H9 (cell line): ENCODE results near the gene ST6GALNAC5. TPM values are rescaled to one million over a fixed set of nuclear protein-coding genes. Genes with fewer than 3 reads are reported as not detected.

Experiments used
- DNase-seq: peaks from one replicate; pipeline ENCODE4 v3.0.0-alpha.2; 2017
- H2AFZ ChIP-seq: one replicate; pipeline ENCODE4 v1.6.1; 2013; ENCODE audit warnings: mild to moderate bottlenecking, low read length, control low read depth, moderate library complexity
- H2AK5ac ChIP-seq: 2 replicates; pipeline ENCODE4 v1.6.1; 2013; ENCODE audit warnings: low read length, control low read depth, mixed read lengths; ENCODE audit not compliant: insufficient read length
- H2BK120ac ChIP-seq: one replicate; pipeline ENCODE4 v1.6.1; 2013; ENCODE audit warnings: low read depth, mild to moderate bottlenecking, low read length, control low read depth, inconsistent platforms; ENCODE audit not compliant: poor library complexity, severe bottlenecking
- H2BK12ac ChIP-seq: 2 replicates; pipeline ENCODE4 v1.6.1; 2013; ENCODE audit warnings: low read length, control low read depth, mixed read lengths, low read depth; ENCODE audit not compliant: insufficient read length
- H2BK15ac ChIP-seq: 2 replicates; pipeline ENCODE4 v1.6.1; 2013; ENCODE audit warnings: low read depth, low read length, control low read depth
- H2BK20ac ChIP-seq: one replicate; pipeline ENCODE4 v1.6.1; 2013; ENCODE audit warnings: low read depth, mild to moderate bottlenecking, low read length, control low read depth, inconsistent platforms; ENCODE audit not compliant: poor library complexity, severe bottlenecking
- H2BK5ac ChIP-seq: 2 replicates; pipeline ENCODE4 v1.6.1; 2013; ENCODE audit warnings: low read length, control low read depth, mixed read lengths; ENCODE audit not compliant: insufficient read length
- H3K14ac ChIP-seq: 2 replicates; pipeline ENCODE4 v1.6.1; 2013; ENCODE audit warnings: low read length, control low read depth; ENCODE audit not compliant: insufficient read depth
- H3K18ac ChIP-seq: 2 replicates; pipeline ENCODE4 v1.6.1; 2013; ENCODE audit warnings: low read depth, mild to moderate bottlenecking, mixed read lengths, low read length, control low read depth; ENCODE audit not compliant: insufficient read length
- H3K23ac ChIP-seq: 2 replicates; pipeline ENCODE4 v1.6.1; 2013; ENCODE audit warnings: low read length, control low read depth, mixed read lengths, low read depth; ENCODE audit not compliant: insufficient read length
- H3K23me2 ChIP-seq: 2 replicates; pipeline ENCODE4 v1.6.1; 2013; ENCODE audit warnings: low read depth, mild to moderate bottlenecking, mixed read lengths, low read length, control low read depth; ENCODE audit not compliant: insufficient read length, poor library complexity, severe bottlenecking
- H3K27ac ChIP-seq: 2 replicates; pipeline ENCODE4 v1.5.1; 2013; ENCODE audit warnings: low read length, control low read depth, mixed read lengths, low read depth; ENCODE audit not compliant: insufficient read length
- H3K27me3 ChIP-seq: 2 replicates; pipeline ENCODE4 v1.6.1; 2013; ENCODE audit warnings: low read length, control low read depth, inconsistent platforms; ENCODE audit not compliant: insufficient read depth
- H3K4ac ChIP-seq: 2 replicates; pipeline ENCODE4 v1.6.1; 2013; ENCODE audit warnings: low read depth, mild to moderate bottlenecking, control low read depth, inconsistent platforms, low read length, moderate library complexity
- H3K4me1 ChIP-seq: 2 replicates; pipeline ENCODE4 v1.6.1; 2013; ENCODE audit warnings: low read length, control low read depth, inconsistent platforms; ENCODE audit not compliant: insufficient read depth
- H3K4me2 ChIP-seq: 2 replicates; pipeline ENCODE4 v1.6.1; 2013; ENCODE audit warnings: low read length, control low read depth, mixed read lengths; ENCODE audit not compliant: insufficient read length, insufficient read depth
- H3K56ac ChIP-seq: 2 replicates; pipeline ENCODE4 v1.6.1; 2013; ENCODE audit warnings: low read depth, mild to moderate bottlenecking, mixed read lengths, low read length, control low read depth; ENCODE audit not compliant: insufficient read length
- H3K79me1 ChIP-seq: 2 replicates; pipeline ENCODE4 v1.6.1; 2013; ENCODE audit warnings: low read depth, mild to moderate bottlenecking, moderate library complexity, low read length, control low read depth, inconsistent platforms; ENCODE audit not compliant: insufficient read depth, poor library complexity, severe bottlenecking
- H3K79me2 ChIP-seq: 2 replicates; pipeline ENCODE4 v1.6.1; 2013; ENCODE audit warnings: low read length, control low read depth, inconsistent platforms; ENCODE audit not compliant: insufficient read depth
- H3K9ac ChIP-seq: 2 replicates; pipeline ENCODE4 v1.6.1; 2013; ENCODE audit warnings: low read length, control low read depth, mixed read lengths; ENCODE audit not compliant: insufficient read length; ENCODE audit errors: extremely low read depth
- H3K9me3 ChIP-seq: one replicate; pipeline ENCODE4 v1.6.1; 2013; ENCODE audit warnings: low read depth, low read length, inconsistent platforms; ENCODE audit not compliant: control insufficient read depth
- H3T11ph ChIP-seq: one replicate; pipeline ENCODE4 v1.6.1; 2013; ENCODE audit warnings: mild to moderate bottlenecking, low read length, control low read depth, inconsistent platforms
- H4K20me1 ChIP-seq: one replicate; pipeline ENCODE4 v1.6.1; 2013; ENCODE audit not compliant: control insufficient read depth, insufficient read length, insufficient read depth
- H4K5ac ChIP-seq: 2 replicates; pipeline ENCODE4 v1.6.1; 2013; ENCODE audit warnings: low read depth, mild to moderate bottlenecking, mixed read lengths, low read length, control low read depth; ENCODE audit not compliant: insufficient read length
- H4K8ac ChIP-seq: replicated peaks from 2 replicates; pipeline ENCODE4 v1.6.1; 2013; ENCODE audit warnings: low read length, control low read depth, mixed read lengths, low read depth; ENCODE audit not compliant: insufficient read length
- H4K91ac ChIP-seq: 2 replicates; pipeline ENCODE4 v1.6.1; 2013; ENCODE audit warnings: low read depth, mild to moderate bottlenecking, moderate library complexity, mixed read lengths, low read length, control low read depth; ENCODE audit not compliant: insufficient read length
- H3K27ac Mint-ChIP-seq, 3 experiments: 2 replicates in 2 of 3; 3 replicates in 1 of 3; pipeline ENCODE4 v1.8.0; 2020 to 2021; ENCODE audit warnings: mixed read lengths in 3 of 3, mild to moderate bottlenecking in 1 of 3, moderate library complexity in 1 of 3
- H3K27me3 Mint-ChIP-seq: 2 replicates; pipeline ENCODE4 v1.8.0; 2021; ENCODE audit warnings: low read depth, mild to moderate bottlenecking, moderate library complexity, mixed read lengths
- H3K36me3 Mint-ChIP-seq, 3 experiments: 2 replicates in 2 of 3; 3 replicates in 1 of 3; pipeline ENCODE4 v1.8.0; 2020 to 2021; ENCODE audit warnings: low read depth in 3 of 3, mixed read lengths in 3 of 3; ENCODE audit not compliant: insufficient read depth in 1 of 3
- H3K4me1 Mint-ChIP-seq, 2 experiments: 2 replicates each; pipeline ENCODE4 v1.8.0; 2020; ENCODE audit warnings: mixed read lengths in 2 of 2
- H3K4me3 Mint-ChIP-seq, 2 experiments: 2 replicates in 1 of 2; 3 replicates in 1 of 2; pipeline ENCODE4 v1.8.0; 2020 to 2021; ENCODE audit warnings: mild to moderate bottlenecking in 2 of 2, mixed read lengths in 2 of 2, moderate library complexity in 1 of 2
- H3K9me3 Mint-ChIP-seq, 2 experiments: 2 replicates in 1 of 2; 3 replicates in 1 of 2; pipeline ENCODE4 v1.8.0; 2020; ENCODE audit warnings: mild to moderate bottlenecking in 2 of 2, mixed read lengths in 2 of 2, moderate library complexity in 1 of 2
- WGBS: extraction: QIAGEN DNeasy Blood & Tissue Kit; methylation state at CpG from one replicate; pipeline ENCODE4 v1.1.7; 2013; ENCODE audit warnings: missing lambda C conversion rate, low lambda C conversion rate, mixed read lengths; ENCODE audit not compliant: insufficient read length; ENCODE audit errors: extremely low coverage; 5-methylcytosine and 5-hydroxymethylcytosine counted together
- total RNA-seq: library from RNA; stranded (reverse); gene quantifications from 2 replicates; pipeline ENCODE4 v1.2.1, GENCODE V29; 2021
- TF ChIP-seq, protein P1 (sequence below): fragments of 200-600 bp; sonication (generic); conservative IDR thresholded peaks from 3 replicates; pipeline ENCODE4 v1.8.0; 2021; ENCODE audit warnings: antibody characterized with exemption, mild to moderate bottlenecking

Gene ST6GALNAC5
- total RNA-seq, 1 experiment from 2014 or later, result 3.3 TPM

- H2BK120ac ChIP-seq, result no peak overlapping the region
- no peak overlapping the region for H3K4me3 Mint-ChIP-seq
- H2AK5ac ChIP-seq, result no peak overlapping the region
- no CpG with 5 or more reads among the region's 2 CpGs for WGBS
- no peaks in the 10 kb centered on the region for H3K9me3 ChIP-seq
- no peaks in the 10 kb centered on the region for H3K27me3 ChIP-seq
- no peak overlapping the region for H3K27ac ChIP-seq
- H3K4ac ChIP-seq, result no peak overlapping the region
- no peak overlapping the region for H3K18ac ChIP-seq
- H2BK5ac ChIP-seq, result no peak overlapping the region
- H3K23me2 ChIP-seq, result no peaks in the 10 kb centered on the region
- no peak overlapping the region for H3K14ac ChIP-seq
- no peaks in the 10 kb centered on the region for H3K79me2 ChIP-seq
- H3K9me3 Mint-ChIP-seq, result no peaks in the 10 kb centered on the region
- H3K56ac ChIP-seq, result no peak overlapping the region
- H3T11ph ChIP-seq, result no peak overlapping the region
- H4K20me1 ChIP-seq, result no peaks in the 10 kb centered on the region
- H4K8ac ChIP-seq, result no peak overlapping the region
- H3K27ac Mint-ChIP-seq, result no peak overlapping the region
- no peak overlapping the region for H3K4me2 ChIP-seq
- no peak overlapping the region for H2BK20ac ChIP-seq
- TF ChIP-seq, protein P1, sequence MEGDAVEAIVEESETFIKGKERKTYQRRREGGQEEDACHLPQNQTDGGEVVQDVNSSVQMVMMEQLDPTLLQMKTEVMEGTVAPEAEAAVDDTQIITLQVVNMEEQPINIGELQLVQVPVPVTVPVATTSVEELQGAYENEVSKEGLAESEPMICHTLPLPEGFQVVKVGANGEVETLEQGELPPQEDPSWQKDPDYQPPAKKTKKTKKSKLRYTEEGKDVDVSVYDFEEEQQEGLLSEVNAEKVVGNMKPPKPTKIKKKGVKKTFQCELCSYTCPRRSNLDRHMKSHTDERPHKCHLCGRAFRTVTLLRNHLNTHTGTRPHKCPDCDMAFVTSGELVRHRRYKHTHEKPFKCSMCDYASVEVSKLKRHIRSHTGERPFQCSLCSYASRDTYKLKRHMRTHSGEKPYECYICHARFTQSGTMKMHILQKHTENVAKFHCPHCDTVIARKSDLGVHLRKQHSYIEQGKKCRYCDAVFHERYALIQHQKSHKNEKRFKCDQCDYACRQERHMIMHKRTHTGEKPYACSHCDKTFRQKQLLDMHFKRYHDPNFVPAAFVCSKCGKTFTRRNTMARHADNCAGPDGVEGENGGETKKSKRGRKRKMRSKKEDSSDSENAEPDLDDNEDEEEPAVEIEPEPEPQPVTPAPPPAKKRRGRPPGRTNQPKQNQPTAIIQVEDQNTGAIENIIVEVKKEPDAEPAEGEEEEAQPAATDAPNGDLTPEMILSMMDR, result no peak
- no peak for DNase-seq
- no peak overlapping the region for H4K5ac ChIP-seq
- no peak overlapping the region for H2BK12ac ChIP-seq
- no peaks in the 10 kb centered on the region; the same call in 1 of the 2 replicates for H3K4me1 ChIP-seq
- H3K36me3 Mint-ChIP-seq, result no peaks in the 10 kb centered on the region; a peak in 1 of 7 replicates
- peaks cover 14 to 19% of the 10 kb centered on the region in 2 experiments for H3K4me1 Mint-ChIP-seq
- H3K27me3 Mint-ChIP-seq, result no peaks in the 10 kb centered on the region
- H3K79me1 ChIP-seq, result no peaks in the 10 kb centered on the region
- H2AFZ ChIP-seq, result no peak overlapping the region
- H3K23ac ChIP-seq, result no peak overlapping the region
- no peak overlapping the region for H3K9ac ChIP-seq
- H4K91ac ChIP-seq, result no peak overlapping the region
- no peak overlapping the region for H2BK15ac ChIP-seq
These were observed 197.0 kb downstream of the ST6GALNAC5 start for GRCh38 chr1:77064246-77064645.
